GM18517 (cell line): ENCODE data around the gene PDCD4.

ENCODE experiments used
- ATAC-seq: cut with Tn5 transposase; IDR thresholded peaks from one replicate; pipeline ENCODE4 v1.9.1; 2021; ENCODE audit warnings: mild to moderate bottlenecking, moderate library complexity; ENCODE audit not compliant: unreplicated experiment

Gene PDCD4

DNA sequence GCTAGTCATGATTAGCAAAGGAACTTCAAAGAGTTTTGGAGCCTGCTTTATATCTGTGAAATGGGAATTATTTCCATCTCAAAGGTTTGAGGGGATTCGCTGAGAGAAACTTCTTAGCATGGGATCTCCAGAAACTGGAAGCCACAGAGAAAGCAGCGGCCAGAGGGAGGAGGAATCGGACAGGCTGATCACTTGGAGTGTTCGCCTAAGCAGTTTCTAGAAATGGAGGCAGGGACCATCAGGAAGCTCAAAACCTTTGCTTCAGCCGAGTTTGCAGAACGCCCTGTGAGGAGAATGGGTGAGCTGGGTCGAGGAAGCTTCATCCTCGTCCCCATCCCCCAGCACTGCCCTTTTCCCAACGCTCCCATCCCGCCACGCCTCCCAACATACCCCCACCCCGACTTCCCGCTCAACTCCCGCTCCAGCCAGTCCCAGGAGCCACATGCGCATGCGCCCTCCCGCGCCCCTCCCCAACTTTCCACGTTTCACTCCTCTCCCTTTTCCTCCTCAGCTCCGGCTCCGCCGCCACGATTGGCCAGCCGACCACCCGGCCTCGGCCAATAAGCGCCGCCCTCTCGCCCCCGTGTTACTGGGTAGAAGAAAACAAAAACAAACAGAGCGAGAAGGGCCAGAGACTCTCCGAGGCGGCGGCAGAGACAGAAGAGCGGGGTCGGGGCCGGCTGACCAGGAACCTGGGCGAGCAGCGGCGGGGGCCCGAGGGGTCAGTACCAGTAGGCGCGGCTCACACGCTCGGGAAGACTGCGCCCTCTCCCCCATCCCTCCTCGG, at the start of gene PDCD4:
TSS of gene PDCD4 (plus strand) at position 631 of the 787 bp plus-strand sequence. CDS start 4,100 bp downstream, outside the sequence.
- ATAC-seq = peak; percentile 70

DNA sequence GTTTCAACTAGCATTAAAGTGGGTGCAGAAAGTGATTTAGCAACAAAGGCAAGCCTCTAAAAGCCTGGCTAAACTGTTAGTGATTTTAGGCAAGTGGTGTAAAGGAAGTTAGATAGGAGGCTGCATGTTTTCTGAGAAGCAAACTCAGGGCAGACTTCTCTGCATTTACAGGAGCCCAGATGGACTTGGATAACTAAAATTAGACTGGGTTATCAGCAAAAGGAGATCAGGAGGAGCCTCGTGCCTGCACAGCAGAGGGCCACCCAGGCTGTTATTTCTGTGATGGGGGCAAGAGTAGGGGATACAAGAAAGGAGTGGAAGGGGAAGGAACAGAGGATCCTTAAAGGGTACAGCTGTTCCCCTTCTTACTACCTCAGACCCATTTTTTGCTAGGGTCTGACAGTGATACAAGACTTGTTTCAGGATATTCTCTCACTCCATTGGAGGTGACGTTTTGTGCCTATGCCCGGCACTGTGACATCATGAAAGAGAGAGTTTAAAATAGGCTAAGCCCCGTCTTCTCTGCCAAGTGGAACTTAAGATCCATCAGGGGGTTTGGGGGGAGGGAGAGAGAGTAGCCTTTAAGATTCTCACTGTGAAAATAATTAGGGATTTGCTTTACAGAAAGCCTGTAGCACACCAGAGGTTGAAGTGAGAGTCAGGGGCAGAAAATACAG, 49.6 kb upstream of the PDCD4 start:
- ATAC-seq = no peak

DNA sequence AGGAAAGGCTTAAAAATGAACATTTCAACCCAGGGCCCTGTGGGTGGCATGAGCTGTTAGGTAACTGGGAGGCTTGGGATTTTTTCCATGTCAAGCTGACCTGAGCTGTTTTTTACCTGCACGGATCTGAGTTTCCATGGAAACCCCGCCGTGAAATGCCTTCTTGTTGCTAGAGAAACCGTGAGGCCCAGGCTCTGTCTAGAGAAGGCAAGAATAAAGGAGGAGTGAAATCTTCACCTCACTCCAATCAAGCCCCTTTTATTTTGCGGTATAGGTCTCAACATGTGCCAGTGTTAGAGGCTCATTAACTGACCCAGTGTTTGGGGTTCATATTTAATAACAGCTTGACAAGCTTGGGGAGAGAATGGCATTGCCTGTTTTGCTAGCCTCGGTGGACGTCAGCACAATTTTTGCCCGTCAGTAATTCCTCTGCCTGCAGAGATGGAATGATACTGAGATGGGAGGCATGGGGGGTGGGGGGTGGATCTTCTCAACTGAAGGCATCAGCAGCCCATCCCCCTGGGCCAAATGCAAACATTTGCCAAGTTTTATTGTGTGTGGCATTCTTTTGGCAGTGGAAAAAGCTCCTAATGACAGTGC, 48.9 kb upstream of the PDCD4 start:
- ATAC-seq = no peak

DNA sequence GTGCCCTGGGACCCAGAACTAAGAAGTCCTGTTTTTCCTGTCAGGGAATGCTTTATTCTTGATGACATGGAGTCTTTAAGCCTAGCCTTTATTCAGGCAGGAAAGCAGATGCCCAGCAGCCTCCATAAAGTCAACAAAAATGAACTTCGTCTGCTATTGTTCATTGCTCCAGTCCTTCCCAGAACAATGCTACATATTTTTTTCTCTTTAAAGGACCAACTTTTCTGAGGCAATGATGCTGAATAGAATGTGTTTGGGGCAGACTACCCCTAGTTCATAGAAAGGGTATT, 47.6 kb upstream of the PDCD4 start:
- ATAC-seq = no peak

DNA sequence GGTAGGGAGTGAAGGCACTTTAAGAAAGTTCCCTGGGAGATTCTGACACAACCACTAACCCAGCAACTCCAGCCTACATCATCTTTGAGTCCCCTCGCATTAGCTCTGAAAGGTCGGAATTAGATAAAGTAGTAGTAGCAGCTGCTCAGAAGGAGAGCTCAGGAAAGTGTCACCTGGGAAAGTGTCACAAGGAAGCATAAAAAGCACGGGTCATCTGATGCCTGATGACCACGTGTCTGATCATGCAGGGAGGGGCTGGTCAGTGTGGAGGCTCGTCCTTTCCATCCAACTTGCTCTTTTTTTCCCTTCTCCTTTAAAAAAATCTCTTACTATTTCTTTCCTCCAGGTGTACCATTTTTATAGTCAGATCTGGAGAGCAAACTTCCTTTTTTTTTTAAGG, 47.1 kb upstream of the PDCD4 start:
- no peak for ATAC-seq

DNA sequence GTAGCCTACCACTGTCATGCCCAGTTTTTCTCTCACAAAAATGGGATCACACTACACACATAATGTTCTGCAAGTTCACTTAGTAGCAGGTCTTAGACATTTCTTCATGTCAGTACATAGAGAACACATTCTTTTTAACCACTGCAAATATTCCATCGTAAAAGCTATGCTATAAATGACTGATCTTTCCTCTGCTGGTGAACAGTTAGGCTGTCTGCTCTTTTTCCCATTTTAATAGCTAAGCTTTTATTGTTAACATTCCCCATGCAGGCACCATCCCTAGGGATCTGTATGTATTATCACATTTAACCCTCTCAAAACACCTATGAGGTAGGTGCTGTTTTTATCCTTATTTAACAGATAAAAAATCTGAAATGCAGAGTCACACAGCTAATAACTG, 46.2 kb upstream of the PDCD4 start:
- no peak for ATAC-seq

DNA sequence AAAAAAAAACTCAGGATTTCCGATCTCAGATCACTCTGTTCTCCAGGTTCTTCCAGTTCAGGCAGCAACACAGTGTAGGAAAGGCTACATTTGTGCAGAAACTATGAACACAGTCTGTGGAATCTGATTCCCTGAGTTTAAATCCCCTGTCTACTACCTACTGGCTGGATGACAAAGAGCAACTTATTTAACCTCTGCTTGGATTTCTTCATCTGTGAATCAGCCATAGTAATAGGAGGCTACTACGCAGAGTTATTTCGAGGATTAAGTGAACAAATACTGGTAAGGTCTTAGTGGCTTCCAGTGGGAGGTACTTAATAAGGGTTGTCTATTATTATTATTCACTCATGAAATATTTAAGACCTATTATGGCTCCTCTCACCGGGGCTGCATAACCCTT, 44.3 kb upstream of the PDCD4 start:
- ATAC-seq = no peak

DNA sequence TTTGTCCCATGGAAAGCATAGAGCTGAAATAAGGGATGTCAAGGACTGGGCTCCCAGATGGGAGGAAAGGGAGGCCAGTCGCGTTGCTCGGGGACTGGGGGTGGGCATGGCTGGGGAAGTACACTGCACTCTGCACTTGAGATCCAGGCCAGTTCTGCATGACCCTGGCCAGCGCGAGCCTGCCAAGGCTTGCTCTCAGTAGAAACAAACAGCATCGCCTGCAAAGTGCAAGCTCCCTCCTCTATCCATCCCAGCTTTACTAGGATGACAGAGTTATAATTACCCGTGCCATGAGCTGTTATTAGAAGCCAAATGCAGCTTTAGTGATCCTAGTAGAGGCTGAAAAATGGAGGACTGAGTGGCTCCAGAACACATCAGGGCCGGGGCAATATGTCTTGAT, 43.9 kb upstream of the PDCD4 start:
- no peak for ATAC-seq

DNA sequence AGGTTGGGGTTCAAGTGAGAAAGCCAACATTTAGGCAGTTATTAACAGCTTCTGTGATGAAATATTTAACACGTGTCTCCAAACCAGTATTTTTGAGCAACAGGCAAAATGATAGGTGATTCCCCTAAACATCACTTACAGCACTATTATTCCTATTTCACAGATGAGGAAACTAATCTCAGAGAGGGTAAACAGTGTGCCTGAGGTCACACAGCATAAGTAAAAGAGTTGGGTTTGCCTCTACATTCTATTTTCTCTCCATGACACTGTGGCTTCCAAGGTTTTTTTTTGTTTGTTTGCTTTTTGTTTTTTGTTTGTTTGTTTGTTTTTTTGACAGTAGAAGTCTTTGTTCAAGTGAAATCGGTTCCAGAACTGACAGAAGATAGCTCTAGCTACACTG, 43.2 kb upstream of the PDCD4 start:
- no peak for ATAC-seq

DNA sequence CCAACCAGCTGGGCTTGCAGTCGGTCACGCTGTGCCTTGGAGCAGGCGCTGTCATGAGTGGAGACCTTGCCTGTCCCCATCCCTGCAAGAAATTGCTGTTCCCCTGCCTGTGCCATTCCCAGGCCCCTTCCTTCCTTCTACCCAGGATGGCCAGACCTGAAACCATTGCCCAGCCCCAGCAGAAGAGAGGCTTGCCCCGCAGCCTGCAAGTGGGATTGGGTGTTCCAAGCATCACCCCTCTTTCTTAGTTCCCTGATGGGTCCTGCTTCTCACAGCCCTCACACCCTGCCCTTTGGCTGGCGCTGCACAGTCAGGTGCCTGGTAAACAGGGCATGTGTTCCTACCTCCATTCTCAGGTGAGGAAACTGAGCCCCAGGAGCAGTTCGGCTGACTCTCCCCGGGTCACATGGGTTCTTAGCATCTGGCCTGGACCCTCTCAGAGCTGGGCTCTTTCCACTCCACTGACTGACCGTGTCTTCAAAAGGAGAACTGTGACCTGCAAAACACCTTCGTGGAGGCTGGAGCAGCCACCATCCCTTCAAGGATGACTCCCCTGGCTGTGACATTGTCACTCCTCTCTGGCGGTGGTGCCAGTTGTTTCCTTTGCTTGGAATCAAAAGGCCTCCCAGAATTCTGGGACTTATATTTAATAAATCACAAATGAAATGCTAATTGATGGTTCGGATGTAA, 41.9 kb upstream of the PDCD4 start:
- ATAC-seq = no peak

DNA sequence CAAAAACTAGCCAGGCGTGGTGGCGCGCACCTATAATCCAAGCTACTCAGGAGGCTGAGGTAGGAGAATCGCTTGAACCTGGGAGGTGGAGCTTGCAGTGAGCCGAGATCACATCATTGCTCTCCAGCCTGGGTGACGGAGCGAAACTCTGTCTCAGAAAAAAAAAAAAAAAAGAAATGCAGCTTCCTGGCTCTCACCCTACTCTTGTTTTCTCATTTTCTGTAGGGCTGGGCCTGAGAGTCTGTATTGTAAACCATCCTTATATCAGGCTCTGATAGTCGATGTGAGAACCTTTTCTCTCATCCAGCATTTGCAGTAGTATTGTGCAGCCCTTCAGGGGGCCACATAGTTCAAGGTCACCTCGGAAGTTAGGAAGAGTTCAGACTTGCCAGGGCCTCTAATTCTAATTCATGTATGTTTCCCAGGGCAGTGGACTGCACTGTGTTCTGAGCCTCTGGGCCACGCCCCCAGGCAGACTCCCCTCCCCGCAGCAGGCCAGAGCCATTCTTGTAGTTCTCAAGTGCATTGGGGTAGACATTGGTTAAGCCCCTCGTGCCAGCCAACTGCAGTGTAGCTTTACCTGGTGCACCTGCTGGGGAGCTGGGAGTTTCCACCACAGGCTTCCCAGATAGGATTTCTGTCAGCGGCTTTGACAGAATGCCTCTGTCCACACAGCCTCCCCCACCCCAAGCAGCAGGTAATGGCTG, 38.3 kb upstream of the PDCD4 start:
- ATAC-seq = no peak

DNA sequence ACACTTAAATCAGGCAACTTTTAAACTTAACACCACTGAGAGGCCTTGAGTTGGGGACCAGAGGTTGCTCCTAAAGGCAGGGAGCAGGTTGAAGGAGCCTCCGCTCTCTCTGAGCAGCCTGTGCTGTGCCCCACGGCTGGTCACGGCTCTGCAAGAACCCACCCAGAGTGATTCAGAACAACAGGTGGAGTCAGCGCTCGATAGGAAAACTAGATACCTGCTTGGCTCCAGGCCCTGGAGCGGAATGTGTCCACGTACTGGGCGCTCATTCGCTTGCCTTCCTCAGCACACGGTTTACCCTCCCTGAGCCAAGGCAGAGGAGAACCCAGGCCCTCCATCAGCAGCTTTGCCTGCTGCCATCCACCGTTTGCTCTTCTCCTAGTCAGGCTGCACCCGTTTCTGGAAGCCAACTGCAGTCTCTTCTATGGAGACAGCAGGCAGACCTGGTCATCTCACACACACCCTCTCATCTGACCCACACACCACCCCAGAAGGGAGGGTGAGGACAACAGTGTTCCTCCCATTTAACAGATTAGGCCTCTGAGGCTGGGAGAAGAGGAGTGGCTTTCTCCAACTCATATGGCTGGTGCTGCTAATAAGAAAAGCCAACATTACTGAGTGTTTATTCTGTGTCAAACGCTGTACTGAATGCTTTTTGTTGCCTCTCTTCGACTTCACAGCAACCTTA, 37.6 kb upstream of the PDCD4 start:
- ATAC-seq = no peak

DNA sequence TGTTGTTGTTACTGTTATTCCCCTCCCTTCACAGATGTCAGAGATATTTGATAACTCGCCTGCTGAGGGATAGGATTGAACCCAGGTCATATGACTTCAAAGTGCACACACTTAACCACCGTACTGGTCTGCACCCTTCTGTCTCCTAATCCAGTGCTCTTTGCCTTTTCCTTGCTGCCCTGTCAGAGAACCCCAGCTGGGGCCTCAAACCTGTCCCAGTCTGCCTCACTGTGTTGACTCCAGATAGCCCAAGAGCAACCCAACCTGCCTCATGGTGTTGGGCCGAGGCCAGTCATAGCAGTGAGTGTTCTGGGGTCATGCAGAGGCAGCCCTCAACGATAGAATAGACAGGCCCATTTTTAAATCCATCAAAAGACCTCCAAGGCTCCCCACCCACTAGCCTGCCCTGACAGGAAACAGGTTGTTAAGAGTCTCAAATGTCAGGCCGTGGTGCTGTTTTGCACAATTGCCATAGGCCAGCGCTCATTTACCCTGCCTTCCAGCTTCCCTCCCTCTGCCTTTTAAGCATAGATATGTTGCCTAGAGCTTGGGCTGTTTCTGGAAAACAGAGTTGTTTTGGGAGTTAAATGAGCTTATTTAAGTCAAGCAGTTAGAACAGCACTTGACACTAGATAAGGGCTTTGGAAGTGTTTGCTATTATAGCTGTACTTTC, 37.0 kb upstream of the PDCD4 start:
- ATAC-seq = no peak

DNA sequence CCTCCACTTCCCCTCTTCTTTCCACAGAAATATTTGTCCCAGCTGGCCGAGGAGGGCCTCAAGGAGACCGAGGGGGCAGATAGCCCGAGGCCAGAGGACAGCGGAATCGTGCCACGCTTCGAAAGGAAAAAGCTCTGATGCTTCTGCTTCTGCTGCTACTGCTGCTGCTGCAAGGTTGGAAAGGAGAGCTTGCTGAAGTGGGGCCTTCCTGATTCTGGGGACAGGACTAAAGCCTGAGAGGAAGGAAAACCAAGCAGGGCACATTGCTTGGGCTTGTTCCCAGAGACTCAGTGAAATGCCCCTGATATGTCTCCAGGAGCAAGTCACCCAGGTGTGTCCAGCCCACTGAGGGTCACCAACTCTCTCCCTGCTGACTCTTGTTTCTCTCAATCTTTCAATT, 35.9 kb upstream of the PDCD4 start:
- no peak for ATAC-seq

DNA sequence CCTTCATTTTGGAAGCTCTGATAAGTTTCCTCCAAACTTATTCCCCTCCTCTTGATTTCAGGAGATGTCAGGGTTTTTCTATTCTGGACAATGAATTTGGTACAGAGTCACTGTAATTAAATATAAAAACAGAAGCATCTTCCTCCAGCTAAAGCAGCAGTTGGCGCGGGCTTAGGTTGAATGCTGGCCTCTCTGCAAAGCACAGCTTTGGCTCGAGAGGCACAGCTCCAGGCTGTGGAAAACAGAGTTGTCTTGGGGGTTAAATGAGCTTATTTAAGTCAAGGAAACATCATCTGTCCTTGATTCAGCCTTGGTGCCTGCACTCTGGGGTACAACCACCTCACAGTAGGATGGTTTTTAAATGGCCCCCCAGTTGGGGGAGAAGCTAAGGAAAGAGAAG, 35.0 kb upstream of the PDCD4 start:
- ATAC-seq = no peak

DNA sequence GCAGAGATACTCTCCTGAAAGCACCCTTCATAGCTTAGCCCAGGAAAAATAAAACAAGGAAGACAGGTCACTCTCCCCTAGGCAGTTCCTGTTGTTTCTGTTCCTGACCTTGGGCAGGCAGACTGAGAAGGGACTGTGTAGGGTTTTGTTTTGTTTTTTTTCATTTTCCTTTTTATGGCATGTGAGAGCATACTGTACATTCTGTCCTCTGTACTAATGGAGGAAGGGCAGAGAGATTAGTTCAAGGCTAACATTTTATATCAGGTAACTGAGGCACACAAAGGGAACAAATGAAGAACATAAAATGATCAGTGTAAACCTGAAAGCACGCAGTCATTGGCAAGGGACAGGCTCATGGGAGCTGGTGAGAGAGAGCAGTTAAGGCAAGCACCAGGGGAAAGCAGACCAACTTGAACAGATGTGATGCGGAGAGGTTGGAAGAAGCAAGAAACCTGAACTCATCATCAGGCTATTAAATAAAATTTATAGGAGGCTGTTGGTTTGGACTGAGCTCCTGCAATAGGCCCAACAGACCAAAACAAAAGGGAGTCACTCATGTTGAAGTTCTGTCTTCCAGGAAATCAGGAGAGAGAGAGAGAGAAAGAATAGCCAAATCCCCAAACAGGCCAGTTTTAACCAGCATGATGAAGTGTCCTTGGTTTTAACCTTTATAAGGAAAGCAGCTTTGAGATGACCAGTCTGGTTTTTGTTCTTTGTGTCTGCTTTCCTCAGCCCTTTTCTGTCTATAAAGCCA, 34.1 kb upstream of the PDCD4 start:
- no peak for ATAC-seq

DNA sequence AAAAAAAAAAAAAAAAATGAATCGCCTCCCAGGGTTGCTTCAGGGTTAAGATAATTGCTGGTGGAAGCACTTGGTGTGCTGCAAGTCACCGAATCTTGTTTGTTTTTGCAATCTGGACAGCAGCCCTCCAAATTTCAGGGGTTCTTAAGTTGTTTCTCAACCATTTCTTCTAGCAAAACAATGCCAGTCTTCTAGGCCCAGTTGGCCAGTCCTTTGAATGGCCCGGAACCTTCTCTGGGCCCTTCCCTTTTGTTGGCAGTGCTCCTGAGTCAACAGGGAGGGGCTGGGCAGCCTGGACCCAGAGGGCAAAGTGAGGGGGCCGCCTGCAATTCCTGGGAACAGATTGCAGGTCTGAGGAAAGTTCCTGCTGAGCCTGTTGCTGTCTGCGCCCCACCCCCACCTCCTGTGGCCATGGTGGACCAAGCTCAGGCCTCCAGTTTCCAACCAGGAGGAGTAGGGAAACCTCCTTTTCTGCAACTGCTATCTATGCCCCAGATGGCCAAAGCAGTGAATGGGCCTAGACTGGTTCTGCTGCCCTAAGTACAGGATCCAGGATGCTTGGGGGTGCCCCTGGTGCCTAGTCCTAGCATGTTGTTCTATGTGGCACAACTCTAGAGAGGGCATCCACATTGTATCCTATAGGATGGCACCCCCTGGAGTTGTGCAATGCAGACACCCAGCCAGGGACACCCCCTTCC, 31.4 kb upstream of the PDCD4 start:
- ATAC-seq = no peak

DNA sequence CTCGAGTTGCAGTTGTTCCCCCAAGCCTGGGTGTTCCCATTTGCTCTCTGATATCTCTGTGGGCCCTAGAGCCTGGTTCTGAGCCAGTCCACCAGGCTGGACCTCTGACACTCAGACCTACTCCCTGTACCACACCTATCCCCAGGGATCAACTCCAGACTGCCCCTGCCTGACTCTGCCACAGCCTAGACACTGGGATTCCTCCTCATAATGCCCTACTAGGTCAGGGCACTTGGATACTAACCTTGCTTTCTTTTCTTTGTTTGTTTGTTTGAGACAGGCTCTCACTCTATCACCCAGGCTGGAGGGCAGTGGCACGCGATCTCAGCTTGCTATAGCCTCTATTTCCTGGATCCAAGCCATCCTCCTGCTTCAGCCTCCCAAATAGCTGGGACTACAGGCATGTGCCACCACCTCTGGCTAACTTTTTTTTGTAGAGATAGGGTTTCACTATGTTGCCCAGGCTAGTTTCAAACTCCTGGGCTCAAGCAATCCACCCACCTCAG, 30.8 kb upstream of the PDCD4 start:
- no peak for ATAC-seq
